Loucy (cell line): ENCODE measurements around the gene TNFRSF14.

Source experiments
- EZH2phosphoT487 ChIP-seq: fragments of 200-600 bp; IDR thresholded peaks from 2 replicates; pipeline ENCODE4 v1.6.1; 2018; ENCODE audit warnings: antibody characterized with exemption, mild to moderate bottlenecking, moderate library complexity, borderline replicate concordance
- TF ChIP-seq, protein P1 (sequence below): fragments of 200-600 bp; sonication (generic); conservative IDR thresholded peaks from 2 replicates; pipeline ENCODE4 v1.5.1; 2014; ENCODE audit warnings: mild to moderate bottlenecking, antibody characterized with exemption, low read length

DNA sequence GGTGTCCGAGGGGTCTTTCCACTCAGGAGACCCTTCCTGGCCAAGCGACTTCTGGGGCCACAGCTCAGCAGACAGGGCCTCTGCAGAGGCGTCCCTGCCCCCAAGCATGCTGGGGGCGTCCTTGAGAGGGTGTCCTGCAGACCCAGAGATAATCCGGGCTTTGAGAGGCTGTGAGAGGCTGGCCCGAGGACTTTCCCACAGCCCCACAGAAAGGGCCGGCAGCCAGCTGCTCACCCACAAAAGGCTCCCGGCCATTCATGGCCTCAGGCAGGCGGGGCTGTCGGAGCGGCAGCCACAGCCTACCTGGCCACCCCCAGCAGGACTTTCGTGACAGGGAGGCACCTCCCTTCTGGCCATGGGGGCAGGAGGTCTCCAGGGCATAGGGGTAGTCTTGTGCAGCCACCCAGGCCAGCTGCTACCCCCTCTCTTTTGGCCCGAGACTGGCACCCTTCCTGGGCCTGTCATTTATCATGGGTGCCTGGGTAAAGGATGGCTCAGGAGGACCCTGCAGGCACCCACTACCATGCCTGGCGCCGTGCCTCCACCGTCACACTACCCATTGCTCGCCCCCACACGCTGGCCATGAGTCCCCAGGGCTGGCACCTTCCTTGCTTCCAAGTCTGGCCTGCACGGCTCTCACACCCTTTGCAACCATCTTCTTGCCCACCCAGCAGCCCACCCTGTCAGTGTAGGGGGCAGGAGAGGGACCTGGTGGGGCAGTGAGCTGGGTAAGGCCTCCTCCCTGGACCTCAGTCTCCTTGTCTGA is 11.1 kb upstream of the TNFRSF14 start:
- TF ChIP-seq, protein P1, sequence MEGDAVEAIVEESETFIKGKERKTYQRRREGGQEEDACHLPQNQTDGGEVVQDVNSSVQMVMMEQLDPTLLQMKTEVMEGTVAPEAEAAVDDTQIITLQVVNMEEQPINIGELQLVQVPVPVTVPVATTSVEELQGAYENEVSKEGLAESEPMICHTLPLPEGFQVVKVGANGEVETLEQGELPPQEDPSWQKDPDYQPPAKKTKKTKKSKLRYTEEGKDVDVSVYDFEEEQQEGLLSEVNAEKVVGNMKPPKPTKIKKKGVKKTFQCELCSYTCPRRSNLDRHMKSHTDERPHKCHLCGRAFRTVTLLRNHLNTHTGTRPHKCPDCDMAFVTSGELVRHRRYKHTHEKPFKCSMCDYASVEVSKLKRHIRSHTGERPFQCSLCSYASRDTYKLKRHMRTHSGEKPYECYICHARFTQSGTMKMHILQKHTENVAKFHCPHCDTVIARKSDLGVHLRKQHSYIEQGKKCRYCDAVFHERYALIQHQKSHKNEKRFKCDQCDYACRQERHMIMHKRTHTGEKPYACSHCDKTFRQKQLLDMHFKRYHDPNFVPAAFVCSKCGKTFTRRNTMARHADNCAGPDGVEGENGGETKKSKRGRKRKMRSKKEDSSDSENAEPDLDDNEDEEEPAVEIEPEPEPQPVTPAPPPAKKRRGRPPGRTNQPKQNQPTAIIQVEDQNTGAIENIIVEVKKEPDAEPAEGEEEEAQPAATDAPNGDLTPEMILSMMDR = no peak
- no peak for TF ChIP-seq EZH2phosphoT487
